Esophagus (tissue), 2 donors: ENCODE measurements around the gene HECW1. TPM values are rescaled to one million over a fixed set of nuclear protein-coding genes. Genes with fewer than 3 reads are reported as not detected.
"Not testable (repeated sequence)": the region's sequence is repeated elsewhere in the genome, so short reads cannot be mapped to it uniquely, and the experiment has no call there.

Source experiments
- H3K27ac ChIP-seq, 2 donors: one replicate each; pipeline ENCODE4 v1.5.1; 2013; ENCODE audit warnings: low read depth in 2 of 2, mild to moderate bottlenecking in 2 of 2, inconsistent platforms in 1 of 2, low read length in 1 of 2, moderate library complexity in 1 of 2
- H3K27me3 ChIP-seq, 2 donors: one replicate each; pipeline ENCODE4 v1.6.1; 2013; ENCODE audit warnings: low read length in 2 of 2, control low read depth in 1 of 2, mild to moderate bottlenecking in 1 of 2; ENCODE audit not compliant: insufficient read depth in 2 of 2, control insufficient read depth in 1 of 2
- H3K36me3 ChIP-seq, 2 donors: one replicate each; pipeline ENCODE4 v1.6.1; 2013; ENCODE audit warnings: low read length in 1 of 2; ENCODE audit not compliant: control insufficient read depth in 2 of 2, insufficient read depth in 2 of 2
- H3K4me1 ChIP-seq, 2 donors: one replicate each; pipeline ENCODE4 v1.6.1; 2013; ENCODE audit warnings: low read length in 1 of 2; ENCODE audit not compliant: control insufficient read depth in 2 of 2, insufficient read depth in 2 of 2
- H3K4me3 ChIP-seq, 2 donors: one replicate each; pipeline ENCODE4 v1.5.1; 2013; ENCODE audit warnings: low read length in 2 of 2, mild to moderate bottlenecking in 2 of 2, low read depth in 1 of 2, moderate library complexity in 1 of 2
- H3K9me3 ChIP-seq, 2 donors: one replicate each; pipeline ENCODE4 v1.6.1; 2013; ENCODE audit warnings: mild to moderate bottlenecking in 2 of 2, low read depth in 1 of 2, low read length in 1 of 2, moderate library complexity in 1 of 2; ENCODE audit not compliant: control insufficient read depth in 2 of 2, insufficient read depth in 1 of 2
- WGBS, 2 donors: extraction: QIAGEN DNeasy Blood & Tissue Kit; methylation state at CpG; one replicate each; pipeline ENCODE4 v1.1.7; 2013; 5-methylcytosine and 5-hydroxymethylcytosine counted together
- polyA plus RNA-seq, 2 donors: library from polyadenylated mRNA; stranded (reverse); fragments of 200-250 nt; gene quantifications; one replicate each; pipeline ENCODE4 v1.2.3, GENCODE V29; 2013
- donor health status: healthy with polysubstance abuse.
- donor health status: Bipolar disorder and iron deficiency.

HECW1 gene
- polyA plus RNA-seq, 2 donors, result 0.11 to 0.47 TPM

- no peaks in the 10 kb centered on the region for H3K36me3 ChIP-seq
- 73 to 80% methylated on average over 6 of the region's 6 CpGs for WGBS, 2 donors
- no peak overlapping the region for H3K27ac ChIP-seq
- H3K9me3 ChIP-seq, result no peaks in the 10 kb centered on the region
- no peaks in the 10 kb centered on the region for H3K27me3 ChIP-seq
- no peak overlapping the region for H3K4me3 ChIP-seq
- H3K4me1 ChIP-seq, result no peaks in the 10 kb centered on the region
Measured at GRCh38 chr7:43484678-43485395, 372.4 kb downstream of the HECW1 start.

- Histone ChIP-seq H3K4me1 (peaks cover 0 to 2% of the 10 kb centered on the region in 2 donors), H3K9me3 (no peaks in the 10 kb centered on the region), H3K27me3 (no peaks in the 10 kb centered on the region), H3K27ac (no peak overlapping the region), H3K36me3 (no peaks in the 10 kb centered on the region), H3K4me3 (no peak overlapping the region)
- WGBS, 2 donors, result 97 to 98% methylated on average over 2 of the region's 2 CpGs
Measured at GRCh38 chr7:43485580-43485979, 373.1 kb downstream of the HECW1 start.

- H3K4me1 ChIP-seq, H3K27me3 ChIP-seq, H3K36me3 ChIP-seq, H3K27ac ChIP-seq, H3K9me3 ChIP-seq, H3K4me3 ChIP-seq: not testable (repeated sequence)
- 96 to 98% methylated on average over 5 of the region's 5 CpGs for WGBS, 2 donors
Measured at GRCh38 chr7:43486008-43486407, 373.6 kb downstream of the HECW1 start.

GRCh38 chr7:43486634-43487033, 374.2 kb downstream of the HECW1 start:
- no peak overlapping the region for H3K4me3 ChIP-seq
- H3K4me1 ChIP-seq, result peaks cover 0 to 2% of the 10 kb centered on the region in 2 donors
- no peaks in the 10 kb centered on the region for H3K27me3 ChIP-seq
- H3K9me3 ChIP-seq, result no peaks in the 10 kb centered on the region
- H3K27ac ChIP-seq, result no peak overlapping the region
- WGBS, 2 donors, result 83 to 89% methylated on average over 3 of the region's 3 CpGs
- H3K36me3 ChIP-seq, result no peaks in the 10 kb centered on the region

- no peaks in the 10 kb centered on the region for H3K9me3 ChIP-seq
- no peak overlapping the region for H3K27ac ChIP-seq
- no peaks in the 10 kb centered on the region for H3K27me3 ChIP-seq
- H3K4me1 ChIP-seq, result peaks cover 0 to 2% of the 10 kb centered on the region in 2 donors
- no peaks in the 10 kb centered on the region for H3K36me3 ChIP-seq
- H3K4me3 ChIP-seq, result no peak overlapping the region
Measured at GRCh38 chr7:43487731-43488073, 375.3 kb downstream of the HECW1 start.

- H3K36me3 ChIP-seq, result no peaks in the 10 kb centered on the region
- 29 to 40% methylated on average over 1 of the region's 1 CpG for WGBS, 2 donors
- H3K4me1 ChIP-seq, result peaks cover 0 to 2% of the 10 kb centered on the region in 2 donors
- no peak overlapping the region for H3K4me3 ChIP-seq
- H3K9me3 ChIP-seq, result no peaks in the 10 kb centered on the region
- no peaks in the 10 kb centered on the region for H3K27me3 ChIP-seq
- no peak overlapping the region for H3K27ac ChIP-seq
Measured at GRCh38 chr7:43489257-43489656, 376.8 kb downstream of the HECW1 start.

GRCh38 chr7:43490016-43490415, 377.6 kb downstream of the HECW1 start:
- no peaks in the 10 kb centered on the region for H3K27me3 ChIP-seq
- no peaks in the 10 kb centered on the region for H3K9me3 ChIP-seq
- no peak overlapping the region for H3K27ac ChIP-seq
- WGBS, 2 donors, result 74% methylated on average over 3 of the region's 3 CpGs
- H3K4me1 ChIP-seq, result peaks cover 0 to 2% of the 10 kb centered on the region in 2 donors
- H3K4me3 ChIP-seq, result no peak overlapping the region
- no peaks in the 10 kb centered on the region for H3K36me3 ChIP-seq

- no peaks in the 10 kb centered on the region for H3K36me3 ChIP-seq
- peaks cover 0 to 2% of the 10 kb centered on the region in 2 donors for H3K4me1 ChIP-seq
- 90 to 95% methylated on average over 2 of the region's 2 CpGs for WGBS, 2 donors
- no peak overlapping the region for H3K4me3 ChIP-seq
- H3K9me3 ChIP-seq, result no peaks in the 10 kb centered on the region
- no peaks in the 10 kb centered on the region for H3K27me3 ChIP-seq
- H3K27ac ChIP-seq, result no peak overlapping the region
Measured at GRCh38 chr7:43491123-43491522, 378.7 kb downstream of the HECW1 start.

- 48 to 65% methylated on average over 2 of the region's 2 CpGs for WGBS, 2 donors
- H3K4me1 ChIP-seq, result peaks cover 0 to 2% of the 10 kb centered on the region in 2 donors
Measured at GRCh38 chr7:43491984-43492383, 379.5 kb downstream of the HECW1 start.

GRCh38 chr7:43492896-43493295, 380.4 kb downstream of the HECW1 start:
- Histone ChIP-seq H3K4me1 (peaks cover 0 to 2% of the 10 kb centered on the region in 2 donors), H3K9me3 (no peaks in the 10 kb centered on the region), H3K36me3 (no peaks in the 10 kb centered on the region), H3K4me3 (no peak overlapping the region), H3K27ac (no peak overlapping the region), H3K27me3 (no peaks in the 10 kb centered on the region)
- WGBS, 2 donors, result 82 to 85% methylated on average over 5 of the region's 5 CpGs

More at GRCh38 chr7:43491984-43492383, 379.5 kb downstream of the HECW1 start:
- Histone ChIP-seq H3K36me3 (no peaks in the 10 kb centered on the region), H3K9me3 (no peaks in the 10 kb centered on the region), H3K27ac (no peak overlapping the region), H3K27me3 (no peaks in the 10 kb centered on the region), H3K4me3 (no peak overlapping the region)
